ENCODE results near the gene SPIRE2.

DNA sequence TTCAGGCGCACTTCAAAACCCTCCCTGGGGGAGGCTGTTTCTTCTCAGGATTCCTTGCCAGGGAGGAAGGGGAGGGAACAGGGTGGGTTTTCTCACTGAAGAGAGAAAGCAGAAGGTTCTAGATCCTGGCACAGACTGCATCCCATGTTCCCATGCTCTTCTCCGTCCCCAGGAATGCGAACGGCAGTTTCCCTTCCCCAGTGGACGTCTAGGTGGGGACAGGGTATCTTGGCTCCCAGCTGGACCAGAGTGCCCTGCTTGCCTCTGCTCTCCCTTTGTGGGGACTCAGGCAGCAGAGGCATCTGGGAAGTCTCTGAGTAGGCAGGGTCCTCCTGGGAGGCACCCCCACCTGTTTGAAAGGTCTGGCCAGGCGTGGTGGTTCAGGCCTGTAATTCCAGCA, 42.2 kb downstream of the SPIRE2 start:
- TF ChIP-seq, protein P1, sequence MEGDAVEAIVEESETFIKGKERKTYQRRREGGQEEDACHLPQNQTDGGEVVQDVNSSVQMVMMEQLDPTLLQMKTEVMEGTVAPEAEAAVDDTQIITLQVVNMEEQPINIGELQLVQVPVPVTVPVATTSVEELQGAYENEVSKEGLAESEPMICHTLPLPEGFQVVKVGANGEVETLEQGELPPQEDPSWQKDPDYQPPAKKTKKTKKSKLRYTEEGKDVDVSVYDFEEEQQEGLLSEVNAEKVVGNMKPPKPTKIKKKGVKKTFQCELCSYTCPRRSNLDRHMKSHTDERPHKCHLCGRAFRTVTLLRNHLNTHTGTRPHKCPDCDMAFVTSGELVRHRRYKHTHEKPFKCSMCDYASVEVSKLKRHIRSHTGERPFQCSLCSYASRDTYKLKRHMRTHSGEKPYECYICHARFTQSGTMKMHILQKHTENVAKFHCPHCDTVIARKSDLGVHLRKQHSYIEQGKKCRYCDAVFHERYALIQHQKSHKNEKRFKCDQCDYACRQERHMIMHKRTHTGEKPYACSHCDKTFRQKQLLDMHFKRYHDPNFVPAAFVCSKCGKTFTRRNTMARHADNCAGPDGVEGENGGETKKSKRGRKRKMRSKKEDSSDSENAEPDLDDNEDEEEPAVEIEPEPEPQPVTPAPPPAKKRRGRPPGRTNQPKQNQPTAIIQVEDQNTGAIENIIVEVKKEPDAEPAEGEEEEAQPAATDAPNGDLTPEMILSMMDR (IDR thresholded peaks at IDR 0.05; ENCODE audit: borderline replicate concordance, extremely low read depth, low read length, poor library complexity, severe bottlenecking), result no peak
- TF ChIP-seq EZH2 (IDR thresholded peaks at IDR 0.05; ENCODE audit: borderline replicate concordance, low read depth, low read length, severe bottlenecking), result no peak
